ENCODE data around the gene TEC.
"Not testable (repeated sequence)": the region's sequence is repeated elsewhere in the genome, so short reads cannot be mapped to it uniquely, and the experiment has no call there.

Gene TEC

GRCh38 chr4:48268956-48269860, at the start of gene TEC:
Gene TEC, minus strand, starts transcription at chr4:48269838. Its CDS starts 41,224 bp downstream, at chr4:48228614.
- DNase-seq (ENCODE audit: extremely low read depth in 1 of 2, low read depth in 1 of 2): peak; percentile 4 to 32

- no peak for DNase-seq (ENCODE audit: extremely low read depth in 1 of 2, low read depth in 1 of 2)
Observed at GRCh38 chr4:48315728-48316630, 46.3 kb upstream of the TEC start.

GRCh38 chr4:48314746-48315145, 45.1 kb upstream of the TEC start:
- DNase-seq (ENCODE audit: extremely low read depth in 1 of 2, low read depth in 1 of 2): not testable (repeated sequence)

- DNase-seq (ENCODE audit: extremely low read depth in 1 of 2, low read depth in 1 of 2): no peak
Observed at GRCh38 chr4:48311896-48312295, 42.3 kb upstream of the TEC start.

- DNase-seq (ENCODE audit: extremely low read depth in 1 of 2, low read depth in 1 of 2): no peak
Observed at GRCh38 chr4:48308901-48309300, 39.3 kb upstream of the TEC start.

GRCh38 chr4:48307528-48307927, 37.9 kb upstream of the TEC start:
- DNase-seq (ENCODE audit: extremely low read depth in 1 of 2, low read depth in 1 of 2): no peak

GRCh38 chr4:48305508-48305907, 35.9 kb upstream of the TEC start:
- DNase-seq (ENCODE audit: extremely low read depth in 1 of 2, low read depth in 1 of 2): no peak

- no peak for DNase-seq (ENCODE audit: extremely low read depth in 1 of 2, low read depth in 1 of 2)
Observed at GRCh38 chr4:48300004-48300403, 30.4 kb upstream of the TEC start.

GRCh38 chr4:48299560-48299959, 29.9 kb upstream of the TEC start:
- no peak for DNase-seq (ENCODE audit: extremely low read depth in 1 of 2, low read depth in 1 of 2)

- no peak for DNase-seq (ENCODE audit: extremely low read depth in 1 of 2, low read depth in 1 of 2)
Observed at GRCh38 chr4:48297256-48297846, 27.7 kb upstream of the TEC start.

GRCh38 chr4:48296365-48296764, 26.7 kb upstream of the TEC start:
- DNase-seq (ENCODE audit: extremely low read depth in 1 of 2, low read depth in 1 of 2): no peak

GRCh38 chr4:48295116-48295515, 25.5 kb upstream of the TEC start:
- DNase-seq (ENCODE audit: extremely low read depth in 1 of 2, low read depth in 1 of 2): no peak

GRCh38 chr4:48292218-48292790, 22.7 kb upstream of the TEC start:
- DNase-seq (ENCODE audit: extremely low read depth in 1 of 2, low read depth in 1 of 2): not testable (repeated sequence)

GRCh38 chr4:48290146-48290772, 20.6 kb upstream of the TEC start:
- DNase-seq (ENCODE audit: extremely low read depth in 1 of 2, low read depth in 1 of 2): no peak

- not testable (repeated sequence) for DNase-seq (ENCODE audit: extremely low read depth in 1 of 2, low read depth in 1 of 2)
Observed at GRCh38 chr4:48286060-48286459, 16.4 kb upstream of the TEC start.

- not testable (repeated sequence) for DNase-seq (ENCODE audit: extremely low read depth in 1 of 2, low read depth in 1 of 2)
Observed at GRCh38 chr4:48285640-48286039, 16.0 kb upstream of the TEC start.

- no peak for DNase-seq (ENCODE audit: extremely low read depth in 1 of 2, low read depth in 1 of 2)
Observed at GRCh38 chr4:48275686-48276085, 6.0 kb upstream of the TEC start.

GRCh38 chr4:48275247-48275646, 5.6 kb upstream of the TEC start:
- no peak for DNase-seq (ENCODE audit: extremely low read depth in 1 of 2, low read depth in 1 of 2)

GRCh38 chr4:48271626-48272025, 2.0 kb upstream of the TEC start:
- no peak for DNase-seq (ENCODE audit: extremely low read depth in 1 of 2, low read depth in 1 of 2)

- DNase-seq (ENCODE audit: extremely low read depth in 1 of 2, low read depth in 1 of 2): no peak
Observed at GRCh38 chr4:48270951-48271473, 1.4 kb upstream of the TEC start.
